ENCODE data around the gene SRGAP2C. TPM values are rescaled to one million over a fixed set of nuclear protein-coding genes. Genes with fewer than 3 reads are reported as not detected.
"Not testable (repeated sequence)": the region's sequence is repeated elsewhere in the genome, so short reads cannot be mapped to it uniquely, and the experiment has no call there.

Gene SRGAP2C
- total RNA-seq, 2 experiments from 2014 or later, result 10.9 to 11.3 TPM

- not testable (repeated sequence) for H3K9me3 Mint-ChIP-seq
These were observed 45.9 kb downstream of the SRGAP2C start for GRCh38 chr1:121230636-121231035.

DNA sequence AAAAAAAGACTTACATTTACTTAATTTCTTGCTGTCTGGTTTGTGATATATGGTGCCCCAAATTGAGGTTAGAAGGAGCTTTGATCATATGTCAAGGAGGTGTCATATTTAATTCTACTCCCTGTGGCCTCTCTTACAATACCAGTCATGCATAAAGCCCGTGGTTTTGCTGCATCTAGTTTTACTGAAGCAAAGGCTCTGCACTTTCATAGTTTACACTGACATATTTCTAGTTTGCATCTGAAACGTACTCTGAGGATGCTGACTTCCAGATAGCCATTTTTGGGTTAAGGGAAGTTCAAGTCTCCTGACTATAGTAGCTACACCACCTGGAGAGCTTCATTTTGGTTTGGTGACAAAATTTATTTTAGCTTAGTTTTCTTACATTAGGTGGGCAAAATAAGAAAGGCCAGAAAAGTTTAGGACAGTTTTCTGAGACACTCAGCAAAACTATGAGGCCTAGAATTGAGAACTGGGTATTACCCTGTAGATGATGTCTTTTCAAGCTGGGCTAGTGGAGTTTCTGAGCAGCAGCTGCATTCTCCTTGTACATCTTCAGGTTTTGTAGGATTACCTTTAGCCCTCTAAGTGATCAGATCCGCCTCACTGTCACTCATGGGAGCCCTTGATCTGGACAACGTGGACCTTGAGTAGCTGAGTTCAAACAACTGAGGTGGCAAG lies 47.8 kb downstream of the SRGAP2C start:
- H3K4me3 ChIP-seq (ENCODE audit: low read length); H3K27me3 ChIP-seq (ENCODE audit: control insufficient read depth in 1 of 2, insufficient read depth in 2 of 2, low read length in 2 of 2); H3K27ac Mint-ChIP-seq; DNase-seq; H3K4me3 Mint-ChIP-seq; H3K9me3 Mint-ChIP-seq; H3K27ac ChIP-seq (ENCODE audit: low read depth in 1 of 2, low read length in 2 of 2); H3K9me3 ChIP-seq (ENCODE audit: control insufficient read depth in 1 of 2, insufficient read depth in 1 of 2, low read length in 2 of 2); H3K36me3 Mint-ChIP-seq (ENCODE audit: low read depth); H3K36me3 ChIP-seq (ENCODE audit: insufficient read depth, low read length); H3K4me1 Mint-ChIP-seq (ENCODE audit: low read depth); H3K27me3 Mint-ChIP-seq; H3K4me1 ChIP-seq (ENCODE audit: insufficient read depth, low read length); intact Hi-C loops (cut with DNase I, micrococcal nuclease); POLR2A ChIA-PET; ATAC-seq (ENCODE audit: poor library complexity); CTCF ChIA-PET: not testable (repeated sequence)

More at GRCh38 chr1:121230636-121231035, 45.9 kb downstream of the SRGAP2C start:
- H3K27me3 Mint-ChIP-seq; H3K36me3 Mint-ChIP-seq (ENCODE audit: low read depth); H3K4me3 Mint-ChIP-seq; CTCF ChIA-PET; POLR2A ChIA-PET; H3K27ac Mint-ChIP-seq; intact Hi-C loops (cut with DNase I, micrococcal nuclease); ATAC-seq (ENCODE audit: poor library complexity); H3K4me1 ChIP-seq (ENCODE audit: insufficient read depth, low read length); H3K9me3 ChIP-seq (ENCODE audit: control insufficient read depth in 1 of 2, insufficient read depth in 1 of 2, low read length in 2 of 2); H3K4me1 Mint-ChIP-seq (ENCODE audit: low read depth); H3K36me3 ChIP-seq (ENCODE audit: insufficient read depth, low read length); H3K4me3 ChIP-seq (ENCODE audit: low read length); H3K27me3 ChIP-seq (ENCODE audit: control insufficient read depth in 1 of 2, insufficient read depth in 2 of 2, low read length in 2 of 2); H3K27ac ChIP-seq (ENCODE audit: low read depth in 1 of 2, low read length in 2 of 2); DNase-seq: not testable (repeated sequence)

DNA sequence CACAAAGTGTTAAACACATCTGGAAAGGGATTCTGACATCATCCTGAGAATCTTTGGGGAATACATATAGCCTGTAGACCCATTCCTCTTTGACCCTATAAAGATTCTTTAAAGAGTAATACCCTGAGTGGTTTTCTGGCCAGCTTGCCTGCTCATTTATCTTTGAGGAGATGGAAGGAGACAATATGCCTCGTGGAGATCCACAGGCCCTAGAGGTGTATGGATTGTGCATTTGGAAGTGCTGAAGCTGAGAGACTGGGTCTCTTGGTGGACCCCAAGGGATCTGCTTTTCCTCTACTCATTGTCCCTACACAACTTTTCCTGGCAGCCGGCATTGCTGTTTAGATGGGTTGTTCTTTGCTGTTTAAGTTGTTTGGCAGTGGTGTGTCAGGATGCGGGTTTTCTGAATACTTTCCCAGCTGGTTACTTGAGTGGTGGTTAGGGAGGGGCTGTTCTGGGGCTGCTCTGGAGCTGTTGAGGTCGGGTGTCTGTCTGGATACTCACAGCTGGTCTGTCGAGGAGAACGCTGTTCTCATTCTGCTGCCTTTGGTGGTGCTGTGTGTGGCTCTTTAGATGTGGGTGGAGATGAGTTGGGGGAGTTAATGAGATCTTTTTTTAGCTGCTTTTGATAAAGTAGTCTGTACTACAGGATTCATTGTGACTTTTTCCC lies 49.5 kb downstream of the SRGAP2C start:
- H3K9me3 ChIP-seq (ENCODE audit: control insufficient read depth in 1 of 2, insufficient read depth in 1 of 2, low read length in 2 of 2); intact Hi-C loops (cut with DNase I, micrococcal nuclease); CTCF ChIA-PET; POLR2A ChIA-PET; H3K4me1 ChIP-seq (ENCODE audit: insufficient read depth, low read length); H3K9me3 Mint-ChIP-seq; H3K36me3 Mint-ChIP-seq (ENCODE audit: low read depth); H3K4me1 Mint-ChIP-seq (ENCODE audit: low read depth); ATAC-seq (ENCODE audit: poor library complexity); H3K4me3 ChIP-seq (ENCODE audit: low read length); H3K36me3 ChIP-seq (ENCODE audit: insufficient read depth, low read length); H3K27ac ChIP-seq (ENCODE audit: low read depth in 1 of 2, low read length in 2 of 2); H3K4me3 Mint-ChIP-seq; H3K27me3 Mint-ChIP-seq; H3K27me3 ChIP-seq (ENCODE audit: control insufficient read depth in 1 of 2, insufficient read depth in 2 of 2, low read length in 2 of 2); H3K27ac Mint-ChIP-seq; DNase-seq: not testable (repeated sequence)

GRCh38 chr1:121238384-121238783 lies 53.6 kb downstream of the SRGAP2C start:
- ATAC-seq (ENCODE audit: poor library complexity); CTCF ChIA-PET; H3K4me1 Mint-ChIP-seq (ENCODE audit: low read depth); H3K36me3 ChIP-seq (ENCODE audit: insufficient read depth, low read length); intact Hi-C loops (cut with DNase I, micrococcal nuclease); POLR2A ChIA-PET; H3K4me1 ChIP-seq (ENCODE audit: insufficient read depth, low read length); H3K4me3 ChIP-seq (ENCODE audit: low read length); H3K27ac Mint-ChIP-seq; H3K4me3 Mint-ChIP-seq; H3K9me3 ChIP-seq (ENCODE audit: control insufficient read depth in 1 of 2, insufficient read depth in 1 of 2, low read length in 2 of 2); H3K27me3 ChIP-seq (ENCODE audit: control insufficient read depth in 1 of 2, insufficient read depth in 2 of 2, low read length in 2 of 2); DNase-seq; H3K27me3 Mint-ChIP-seq; H3K9me3 Mint-ChIP-seq; H3K36me3 Mint-ChIP-seq (ENCODE audit: low read depth); H3K27ac ChIP-seq (ENCODE audit: low read depth in 1 of 2, low read length in 2 of 2): not testable (repeated sequence)

DNA sequence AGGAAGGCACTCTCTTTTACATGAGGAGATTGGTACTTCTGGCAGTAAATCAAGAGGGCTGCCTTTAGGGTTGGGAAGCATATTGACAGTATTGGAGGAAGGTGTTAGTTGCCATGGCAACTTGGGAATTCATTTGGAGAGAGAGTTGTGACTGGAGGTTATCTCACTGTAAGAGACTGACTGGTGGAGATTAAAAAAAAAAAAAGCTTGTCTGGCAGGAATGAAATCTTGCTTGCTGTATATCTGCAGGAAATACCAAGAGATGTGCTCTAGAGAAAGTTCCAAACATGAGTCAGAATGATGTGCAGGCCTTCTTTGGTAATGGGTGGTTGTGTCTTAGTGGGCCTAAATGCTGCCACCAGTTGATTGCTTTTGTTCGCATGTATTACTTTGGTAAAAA lies 59.1 kb downstream of the SRGAP2C start:
- H3K36me3 ChIP-seq (ENCODE audit: insufficient read depth, low read length); DNase-seq; H3K4me1 ChIP-seq (ENCODE audit: insufficient read depth, low read length); H3K9me3 ChIP-seq (ENCODE audit: control insufficient read depth in 1 of 2, insufficient read depth in 1 of 2, low read length in 2 of 2); H3K4me3 ChIP-seq (ENCODE audit: low read length); H3K27me3 Mint-ChIP-seq; H3K27ac ChIP-seq (ENCODE audit: low read depth in 1 of 2, low read length in 2 of 2); H3K36me3 Mint-ChIP-seq (ENCODE audit: low read depth); POLR2A ChIA-PET; H3K9me3 Mint-ChIP-seq; intact Hi-C loops (cut with DNase I, micrococcal nuclease); H3K27ac Mint-ChIP-seq; CTCF ChIA-PET; H3K4me1 Mint-ChIP-seq (ENCODE audit: low read depth); H3K4me3 Mint-ChIP-seq; ATAC-seq (ENCODE audit: poor library complexity); H3K27me3 ChIP-seq (ENCODE audit: control insufficient read depth in 1 of 2, insufficient read depth in 2 of 2, low read length in 2 of 2): not testable (repeated sequence)

DNA sequence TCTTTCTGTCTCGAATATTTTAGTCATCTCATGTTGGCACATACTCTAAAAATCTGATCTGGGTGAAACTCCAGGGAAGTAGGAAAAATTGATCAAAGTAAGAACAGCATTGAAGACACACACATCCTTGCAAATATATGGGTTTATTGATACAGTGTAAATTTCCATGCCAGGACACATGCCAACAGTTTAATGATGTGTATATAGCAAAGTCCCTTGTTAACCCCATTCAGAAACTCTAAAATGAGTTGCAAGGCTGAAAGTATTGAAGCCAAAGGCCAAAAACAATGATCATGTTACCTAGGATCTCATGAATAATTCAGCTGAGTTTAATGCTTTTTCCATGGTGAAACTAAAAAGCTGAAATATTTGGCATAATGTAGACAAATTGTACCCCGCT lies 61.6 kb downstream of the SRGAP2C start:
- H3K9me3 ChIP-seq (ENCODE audit: control insufficient read depth in 1 of 2, insufficient read depth in 1 of 2, low read length in 2 of 2); H3K4me1 Mint-ChIP-seq (ENCODE audit: low read depth); ATAC-seq (ENCODE audit: poor library complexity); H3K4me3 Mint-ChIP-seq; H3K36me3 Mint-ChIP-seq (ENCODE audit: low read depth); POLR2A ChIA-PET; H3K27me3 ChIP-seq (ENCODE audit: control insufficient read depth in 1 of 2, insufficient read depth in 2 of 2, low read length in 2 of 2); H3K27ac ChIP-seq (ENCODE audit: low read depth in 1 of 2, low read length in 2 of 2); H3K36me3 ChIP-seq (ENCODE audit: insufficient read depth, low read length); H3K4me3 ChIP-seq (ENCODE audit: low read length); DNase-seq; H3K9me3 Mint-ChIP-seq; H3K27ac Mint-ChIP-seq; H3K27me3 Mint-ChIP-seq; H3K4me1 ChIP-seq (ENCODE audit: insufficient read depth, low read length); CTCF ChIA-PET; intact Hi-C loops (cut with DNase I, micrococcal nuclease): not testable (repeated sequence)

DNA sequence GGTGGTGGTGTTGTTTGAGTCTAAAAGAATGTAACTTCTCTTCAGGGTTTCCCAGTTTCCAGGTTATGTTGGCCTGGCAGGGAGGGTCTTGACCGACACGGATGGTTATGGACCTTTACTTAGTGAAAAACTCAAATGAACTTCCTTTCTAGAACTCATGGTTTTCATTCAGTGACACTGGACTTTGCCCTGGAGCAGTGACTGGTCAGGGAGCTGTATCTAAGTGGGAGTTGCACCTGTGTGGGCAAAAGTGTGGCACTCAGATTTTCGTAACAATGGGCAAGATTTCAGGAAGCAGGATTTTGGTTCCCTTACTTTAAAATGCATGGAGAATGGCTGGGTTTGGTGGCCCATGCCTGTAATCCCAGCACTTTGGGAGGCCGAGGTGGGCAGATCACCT lies 67.9 kb downstream of the SRGAP2C start:
- intact Hi-C loops (cut with DNase I, micrococcal nuclease); H3K4me3 ChIP-seq (ENCODE audit: low read length); H3K4me1 Mint-ChIP-seq (ENCODE audit: low read depth); CTCF ChIA-PET; H3K9me3 ChIP-seq (ENCODE audit: control insufficient read depth in 1 of 2, insufficient read depth in 1 of 2, low read length in 2 of 2); DNase-seq; ATAC-seq (ENCODE audit: poor library complexity); H3K4me1 ChIP-seq (ENCODE audit: insufficient read depth, low read length); H3K36me3 ChIP-seq (ENCODE audit: insufficient read depth, low read length); H3K4me3 Mint-ChIP-seq; POLR2A ChIA-PET; H3K27me3 Mint-ChIP-seq; H3K27ac Mint-ChIP-seq; H3K27me3 ChIP-seq (ENCODE audit: control insufficient read depth in 1 of 2, insufficient read depth in 2 of 2, low read length in 2 of 2); H3K27ac ChIP-seq (ENCODE audit: low read depth in 1 of 2, low read length in 2 of 2); H3K9me3 Mint-ChIP-seq; H3K36me3 Mint-ChIP-seq (ENCODE audit: low read depth): not testable (repeated sequence)

All from CD4-positive, alpha-beta T cell (primary cell).